Right lobe of liver (tissue), 4 donors: Measurements from ENCODE around the gene RAD51AP2.

Source experiments
- POLR2A ChIP-seq: fragments of 450-650 bp; IDR thresholded peaks from one replicate; pipeline ENCODE4 v1.6.1; 2017; ENCODE audit warnings: antibody characterized with exemption, mild to moderate bottlenecking
- TF ChIP-seq, protein P1 (sequence below), 4 donors: fragments of 200-600 bp in 3 of 4; fragments of 450-650 bp in 1 of 4; IDR thresholded peaks; one replicate each; pipeline versions ENCODE4 v1.5.1 to v1.8.0; 2016 to 2022; ENCODE audit warnings: antibody characterized with exemption in 4 of 4, mild to moderate bottlenecking in 2 of 4
- donor health status: DM: no; HTN: no; CAD: no.
- donor health status: DM: no; HTN: no; CAD: no.
- donor health status: DM: no; HTN: yes; CAD: no.

DNA sequence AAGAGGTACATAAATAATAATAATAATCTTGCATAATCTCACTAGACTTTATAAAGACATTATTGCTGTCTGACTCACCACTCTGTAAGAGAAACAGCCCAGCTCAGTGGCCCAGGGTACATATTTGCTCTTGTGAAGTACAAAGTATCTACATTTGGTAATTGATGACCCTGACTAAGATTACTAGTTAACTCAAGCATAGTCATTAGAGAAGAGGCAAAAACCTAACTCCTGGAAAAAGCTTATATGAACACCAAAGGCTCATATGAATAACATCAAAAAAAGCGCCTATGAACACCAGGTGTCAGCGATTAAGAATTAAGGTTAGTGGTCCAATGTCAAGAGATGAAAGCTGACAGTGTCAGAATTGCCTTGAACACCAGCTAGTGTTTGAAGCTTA is 38.4 kb downstream of the RAD51AP2 start:
- TF ChIP-seq, protein P1, sequence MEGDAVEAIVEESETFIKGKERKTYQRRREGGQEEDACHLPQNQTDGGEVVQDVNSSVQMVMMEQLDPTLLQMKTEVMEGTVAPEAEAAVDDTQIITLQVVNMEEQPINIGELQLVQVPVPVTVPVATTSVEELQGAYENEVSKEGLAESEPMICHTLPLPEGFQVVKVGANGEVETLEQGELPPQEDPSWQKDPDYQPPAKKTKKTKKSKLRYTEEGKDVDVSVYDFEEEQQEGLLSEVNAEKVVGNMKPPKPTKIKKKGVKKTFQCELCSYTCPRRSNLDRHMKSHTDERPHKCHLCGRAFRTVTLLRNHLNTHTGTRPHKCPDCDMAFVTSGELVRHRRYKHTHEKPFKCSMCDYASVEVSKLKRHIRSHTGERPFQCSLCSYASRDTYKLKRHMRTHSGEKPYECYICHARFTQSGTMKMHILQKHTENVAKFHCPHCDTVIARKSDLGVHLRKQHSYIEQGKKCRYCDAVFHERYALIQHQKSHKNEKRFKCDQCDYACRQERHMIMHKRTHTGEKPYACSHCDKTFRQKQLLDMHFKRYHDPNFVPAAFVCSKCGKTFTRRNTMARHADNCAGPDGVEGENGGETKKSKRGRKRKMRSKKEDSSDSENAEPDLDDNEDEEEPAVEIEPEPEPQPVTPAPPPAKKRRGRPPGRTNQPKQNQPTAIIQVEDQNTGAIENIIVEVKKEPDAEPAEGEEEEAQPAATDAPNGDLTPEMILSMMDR (IDR thresholded peaks at IDR 0.05): no peak
- TF ChIP-seq POLR2A: no peak
